Kidney epithelial cell (primary cell): ENCODE measurements around the gene C1QB. TPM values are rescaled to one million over a fixed set of nuclear protein-coding genes. Genes with fewer than 3 reads are reported as not detected.
A peak's percentile ranks its signal among the peaks of the same experiment; 100 is the strongest.

Experiments
- DNase-seq: peaks from one replicate; pipeline ENCODE4 v3.0.0-alpha.2; 2010; ENCODE audit warnings: low read depth
- H3K27me3 ChIP-seq: 2 replicates; pipeline ENCODE4 v1.6.0; 2011; ENCODE audit warnings: low read length; ENCODE audit not compliant: control insufficient read depth, insufficient read depth
- H3K36me3 ChIP-seq: 2 replicates; pipeline ENCODE4 v1.5.1; 2011; ENCODE audit warnings: low read length; ENCODE audit not compliant: control insufficient read depth, insufficient read depth
- H3K4me3 ChIP-seq: 2 replicates; pipeline ENCODE4 v1.5.1; 2011; ENCODE audit warnings: low read depth, mild to moderate bottlenecking, control low read depth, low read length
- CTCF ChIP-seq: IDR thresholded peaks from 2 replicates; pipeline ENCODE4 v1.5.1; 2011; ENCODE audit warnings: mild to moderate bottlenecking, moderate library complexity, low read length, control low read depth, inconsistent platforms; ENCODE audit not compliant: insufficient read depth, poor library complexity, severe bottlenecking
- total RNA-seq: library from RNA; depleted of rRNA; stranded (reverse); fragments of >200 nt; gene quantifications from 2 replicates; pipeline ENCODE4 v1.2.3, GENCODE V29; 2015

C1QB gene
- total RNA-seq, 1 donor from 2014 or later = 2.8 TPM

- no peak for DNase-seq
- no peaks in the 10 kb centered on the region for H3K36me3 ChIP-seq
- no peak overlapping the region for H3K4me3 ChIP-seq
- no peak for TF ChIP-seq CTCF
- peaks cover 41% of the 10 kb centered on the region for H3K27me3 ChIP-seq
Observed at GRCh38 chr1:22641247-22641646, 11.8 kb upstream of the C1QB start.

DNA sequence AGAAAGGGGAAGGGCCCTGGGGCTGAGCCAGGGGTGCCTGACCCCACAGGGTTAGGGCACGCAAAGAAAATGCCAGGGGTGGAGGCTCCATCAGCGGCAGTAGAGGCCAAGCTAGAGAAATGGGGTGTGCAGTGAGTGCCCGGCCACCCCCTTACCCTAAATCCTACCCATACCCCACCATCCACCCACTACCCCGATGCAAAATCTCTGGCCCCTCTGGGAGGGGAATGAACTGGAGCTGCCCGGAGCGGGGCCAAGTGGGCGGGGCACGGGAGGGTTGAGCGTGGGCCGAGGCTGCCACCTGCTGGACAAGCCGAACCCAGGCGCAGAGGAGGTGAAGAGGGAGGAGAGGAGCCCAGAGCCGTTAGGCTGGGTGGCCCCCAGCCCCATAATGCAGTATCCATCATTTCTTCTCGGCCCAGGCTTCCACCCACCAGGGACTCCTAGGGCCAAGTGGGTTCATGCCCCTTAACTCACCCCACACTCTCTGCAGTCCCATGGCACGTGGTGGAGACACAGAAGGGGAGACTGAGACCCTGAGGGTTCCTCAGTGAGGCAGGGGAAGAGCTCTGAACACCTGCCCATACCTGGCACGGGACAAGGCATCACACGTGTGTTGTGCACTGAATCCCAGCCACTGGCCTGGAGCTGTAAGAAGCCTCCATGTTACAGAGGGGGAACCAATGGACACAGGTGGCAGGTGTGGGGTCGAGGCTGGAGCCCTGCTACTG lies 11.0 kb upstream of the C1QB start:
- Histone ChIP-seq H3K36me3 (no peaks in the 10 kb centered on the region), H3K4me3 (no peak overlapping the region), H3K27me3 (peaks cover 35% of the 10 kb centered on the region)
- no peak for DNase-seq
- peak; percentile 91 for TF ChIP-seq CTCF

GRCh38 chr1:22643381-22643780 lies 9.7 kb upstream of the C1QB start, which contains the start of gene C1QC:
Gene C1QC (plus strand): TSS chr1:22643633. CDS start chr1:22644024, 391 bp downstream.
- H3K4me3 ChIP-seq = no peak within 1 kb of the TSS
- DNase-seq = no peak
- TF ChIP-seq CTCF = no peak
- peaks cover 39% of the 10 kb centered on the region for H3K27me3 ChIP-seq
- H3K36me3 ChIP-seq = no peaks in the 10 kb centered on the region

- H3K4me3 ChIP-seq = no peak overlapping the region
- no peak for DNase-seq
- TF ChIP-seq CTCF = no peak
Observed at GRCh38 chr1:22643928-22644327, 9.1 kb upstream of the C1QB start.

DNA sequence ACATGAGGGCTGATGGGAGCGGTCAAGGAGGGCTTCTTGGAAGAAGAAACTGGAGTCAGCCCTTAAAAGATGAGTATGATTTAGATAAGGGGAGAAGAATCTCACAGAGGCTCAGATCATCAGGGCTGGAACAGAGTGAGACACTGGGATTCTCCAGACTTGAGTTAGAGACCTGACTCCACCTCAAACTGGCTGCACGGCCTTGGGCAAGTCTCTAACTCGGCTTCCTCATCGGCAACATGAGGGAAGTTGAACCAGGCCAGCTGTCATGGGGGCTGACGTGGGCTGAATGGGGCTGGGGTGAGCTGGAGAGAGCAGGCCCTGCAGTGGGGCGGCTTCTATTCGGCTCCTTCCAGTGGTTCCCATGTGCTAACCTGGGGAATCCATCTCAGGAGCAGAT lies 7.1 kb upstream of the C1QB start:
- TF ChIP-seq CTCF = no peak
- peaks cover 34% of the 10 kb centered on the region for H3K27me3 ChIP-seq
- no peaks in the 10 kb centered on the region for H3K36me3 ChIP-seq
- H3K4me3 ChIP-seq = no peak overlapping the region
- no peak for DNase-seq

More at GRCh38 chr1:22643928-22644327, 9.1 kb upstream of the C1QB start:
- Histone ChIP-seq H3K36me3 (no peaks in the 10 kb centered on the region), H3K27me3 (peaks cover 38% of the 10 kb centered on the region)

DNA sequence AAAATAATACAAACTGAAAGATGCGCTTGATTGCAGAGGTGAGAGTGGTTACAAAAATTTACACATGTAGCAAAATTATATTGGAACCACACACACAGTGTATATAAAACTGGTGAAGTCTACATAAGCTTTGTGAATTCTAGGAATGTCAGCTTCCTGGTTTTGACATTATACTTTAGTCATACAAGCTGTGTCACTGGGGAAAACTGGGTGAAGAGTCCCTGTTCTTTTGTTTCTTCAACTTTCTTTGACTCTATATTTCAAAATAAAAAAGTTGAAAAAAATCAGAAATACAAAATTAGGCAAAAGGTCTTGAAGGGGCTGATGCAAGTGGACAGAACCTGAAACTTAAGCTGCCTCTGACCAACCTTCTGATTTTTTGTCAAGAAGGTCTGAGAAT lies 6.7 kb upstream of the C1QB start:
- DNase-seq = no peak
- no peaks in the 10 kb centered on the region for H3K36me3 ChIP-seq
- H3K27me3 ChIP-seq = peaks cover 31% of the 10 kb centered on the region
- no peak for TF ChIP-seq CTCF
- H3K4me3 ChIP-seq = no peak overlapping the region
